GM19025 (cell line): ENCODE measurements around the gene DMRT1.

Source experiments
- ATAC-seq: cut with Tn5 transposase; IDR thresholded peaks from one replicate; pipeline ENCODE4 v1.9.1; 2021; ENCODE audit warnings: mild to moderate bottlenecking, low read depth, moderate library complexity; ENCODE audit not compliant: unreplicated experiment

DMRT1 gene

GRCh38 chr9:917730-918129 is 76.2 kb downstream of the DMRT1 start:
- no peak for ATAC-seq

- no peak for ATAC-seq
Observed at GRCh38 chr9:920927-921326, 79.4 kb downstream of the DMRT1 start.

GRCh38 chr9:922171-922570 is 80.7 kb downstream of the DMRT1 start:
- ATAC-seq, result no peak

GRCh38 chr9:922731-923130 is 81.2 kb downstream of the DMRT1 start:
- no peak for ATAC-seq

- ATAC-seq, result no peak
Observed at GRCh38 chr9:926976-927375, 85.5 kb downstream of the DMRT1 start.

- ATAC-seq, result no peak
Observed at GRCh38 chr9:928363-929042, 87.0 kb downstream of the DMRT1 start.

GRCh38 chr9:929719-930118 is 88.2 kb downstream of the DMRT1 start:
- ATAC-seq, result no peak

GRCh38 chr9:933356-933755 is 91.9 kb downstream of the DMRT1 start:
- ATAC-seq, result no peak

GRCh38 chr9:935348-935965 is 94.0 kb downstream of the DMRT1 start:
- no peak for ATAC-seq

- ATAC-seq, result no peak
Observed at GRCh38 chr9:942805-943580, 101.5 kb downstream of the DMRT1 start.

GRCh38 chr9:947985-948384 is 106.5 kb downstream of the DMRT1 start:
- no peak for ATAC-seq

GRCh38 chr9:948497-948896 is 107.0 kb downstream of the DMRT1 start:
- no peak for ATAC-seq

- no peak for ATAC-seq
Observed at GRCh38 chr9:950139-950538, 108.6 kb downstream of the DMRT1 start.

GRCh38 chr9:952546-952945 is 111.0 kb downstream of the DMRT1 start:
- ATAC-seq, result no peak

- no peak for ATAC-seq
Observed at GRCh38 chr9:959105-959504, 117.6 kb downstream of the DMRT1 start.

- ATAC-seq, result no peak
Observed at GRCh38 chr9:959914-960313, 118.4 kb downstream of the DMRT1 start.

- ATAC-seq, result no peak
Observed at GRCh38 chr9:962023-962422, 120.5 kb downstream of the DMRT1 start.

- ATAC-seq, result no peak
Observed at GRCh38 chr9:965497-965896, 124.0 kb downstream of the DMRT1 start.

GRCh38 chr9:966870-967269 is 125.4 kb downstream of the DMRT1 start:
- ATAC-seq, result no peak

GRCh38 chr9:967436-967835 is 125.9 kb downstream of the DMRT1 start:
- ATAC-seq, result no peak

- no peak for ATAC-seq
Observed at GRCh38 chr9:967903-968641, 126.6 kb downstream of the DMRT1 start.
